Nephron progenitor cell (in vitro differentiated cells): ENCODE measurements around the gene SYTL2.
A peak's percentile ranks its signal among the peaks of the same experiment; 100 is the strongest.

Experiments used
- DNase-seq: peaks from one replicate; pipeline ENCODE4 v3.0.0; 2021
- H3K27ac Mint-ChIP-seq: 2 replicates; pipeline ENCODE4 v1.8.0; 2021; ENCODE audit warnings: mild to moderate bottlenecking, moderate library complexity, mixed read lengths
- H3K27me3 Mint-ChIP-seq: 2 replicates; pipeline ENCODE4 v1.8.0; 2021; ENCODE audit warnings: mild to moderate bottlenecking, low read depth, mixed read lengths; ENCODE audit not compliant: poor library complexity
- H3K36me3 Mint-ChIP-seq: 2 replicates; pipeline ENCODE4 v1.8.0; 2021; ENCODE audit warnings: low read depth, mixed read lengths
- H3K4me1 Mint-ChIP-seq: 2 replicates; pipeline ENCODE4 v1.8.0; 2021; ENCODE audit warnings: mixed read lengths
- H3K4me3 Mint-ChIP-seq: 2 replicates; pipeline ENCODE4 v1.8.0; 2021; ENCODE audit warnings: mild to moderate bottlenecking, moderate library complexity, mixed read lengths
- H3K9me3 Mint-ChIP-seq: 2 replicates; pipeline ENCODE4 v1.8.0; 2021; ENCODE audit warnings: mild to moderate bottlenecking, moderate library complexity, mixed read lengths
- TF ChIP-seq, protein P1 (sequence below): fragments of 200-600 bp; sonication (generic); IDR thresholded peaks from 2 replicates; pipeline ENCODE4 v1.5.0; 2021; ENCODE audit warnings: antibody characterized with exemption

The SYTL2 gene

DNA sequence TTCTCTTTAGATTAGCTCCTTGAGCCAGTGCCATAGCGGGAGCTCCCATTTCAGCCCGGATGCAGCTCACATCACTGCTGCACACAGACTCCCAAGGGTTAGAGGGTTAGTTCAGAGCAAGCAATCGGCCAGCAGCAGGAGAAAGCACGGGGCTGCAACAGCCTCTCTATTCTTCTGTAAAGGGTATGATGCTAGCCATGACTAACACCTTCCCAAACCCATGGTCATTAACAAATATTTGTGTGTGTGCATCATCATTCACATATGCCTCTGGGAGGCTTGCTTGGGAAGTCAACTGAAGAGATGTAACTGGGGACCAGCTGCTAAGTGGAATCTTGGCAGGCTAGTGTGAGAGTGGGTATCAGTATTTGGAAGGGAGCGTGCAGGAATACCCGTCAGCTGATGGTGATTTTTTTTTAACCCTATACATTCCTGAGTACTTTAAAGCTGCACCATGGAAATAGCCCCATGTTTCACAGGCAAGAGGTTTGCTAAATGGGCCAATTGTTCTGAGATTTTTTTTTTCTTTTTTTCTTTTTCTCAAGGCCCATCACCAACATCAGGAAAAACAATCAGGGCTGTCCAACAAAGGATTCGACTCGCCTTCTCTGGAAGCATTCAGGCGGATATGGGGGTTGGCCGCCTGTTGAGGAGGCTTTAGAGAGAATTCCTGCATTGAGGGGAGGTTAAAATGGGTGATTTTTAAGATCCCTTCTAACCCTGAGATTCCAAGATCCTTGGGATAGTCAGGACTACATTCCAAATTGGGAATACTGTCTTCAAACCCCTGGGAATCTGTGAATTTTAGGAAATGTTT is 91.7 kb downstream of the SYTL2 start:
- Mint-ChIP-seq H3K27me3 (peaks cover 11% of the 10 kb centered on the region), H3K4me1 (peaks cover 48% of the 10 kb centered on the region), H3K9me3 (no peaks in the 10 kb centered on the region), H3K27ac (peak overlapping the region; percentile 64), H3K4me3 (peak overlapping the region; percentile 69), H3K36me3 (no peaks in the 10 kb centered on the region)
- DNase-seq, result peak; percentile 21
- TF ChIP-seq, protein P1, sequence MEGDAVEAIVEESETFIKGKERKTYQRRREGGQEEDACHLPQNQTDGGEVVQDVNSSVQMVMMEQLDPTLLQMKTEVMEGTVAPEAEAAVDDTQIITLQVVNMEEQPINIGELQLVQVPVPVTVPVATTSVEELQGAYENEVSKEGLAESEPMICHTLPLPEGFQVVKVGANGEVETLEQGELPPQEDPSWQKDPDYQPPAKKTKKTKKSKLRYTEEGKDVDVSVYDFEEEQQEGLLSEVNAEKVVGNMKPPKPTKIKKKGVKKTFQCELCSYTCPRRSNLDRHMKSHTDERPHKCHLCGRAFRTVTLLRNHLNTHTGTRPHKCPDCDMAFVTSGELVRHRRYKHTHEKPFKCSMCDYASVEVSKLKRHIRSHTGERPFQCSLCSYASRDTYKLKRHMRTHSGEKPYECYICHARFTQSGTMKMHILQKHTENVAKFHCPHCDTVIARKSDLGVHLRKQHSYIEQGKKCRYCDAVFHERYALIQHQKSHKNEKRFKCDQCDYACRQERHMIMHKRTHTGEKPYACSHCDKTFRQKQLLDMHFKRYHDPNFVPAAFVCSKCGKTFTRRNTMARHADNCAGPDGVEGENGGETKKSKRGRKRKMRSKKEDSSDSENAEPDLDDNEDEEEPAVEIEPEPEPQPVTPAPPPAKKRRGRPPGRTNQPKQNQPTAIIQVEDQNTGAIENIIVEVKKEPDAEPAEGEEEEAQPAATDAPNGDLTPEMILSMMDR, result no peak

DNA sequence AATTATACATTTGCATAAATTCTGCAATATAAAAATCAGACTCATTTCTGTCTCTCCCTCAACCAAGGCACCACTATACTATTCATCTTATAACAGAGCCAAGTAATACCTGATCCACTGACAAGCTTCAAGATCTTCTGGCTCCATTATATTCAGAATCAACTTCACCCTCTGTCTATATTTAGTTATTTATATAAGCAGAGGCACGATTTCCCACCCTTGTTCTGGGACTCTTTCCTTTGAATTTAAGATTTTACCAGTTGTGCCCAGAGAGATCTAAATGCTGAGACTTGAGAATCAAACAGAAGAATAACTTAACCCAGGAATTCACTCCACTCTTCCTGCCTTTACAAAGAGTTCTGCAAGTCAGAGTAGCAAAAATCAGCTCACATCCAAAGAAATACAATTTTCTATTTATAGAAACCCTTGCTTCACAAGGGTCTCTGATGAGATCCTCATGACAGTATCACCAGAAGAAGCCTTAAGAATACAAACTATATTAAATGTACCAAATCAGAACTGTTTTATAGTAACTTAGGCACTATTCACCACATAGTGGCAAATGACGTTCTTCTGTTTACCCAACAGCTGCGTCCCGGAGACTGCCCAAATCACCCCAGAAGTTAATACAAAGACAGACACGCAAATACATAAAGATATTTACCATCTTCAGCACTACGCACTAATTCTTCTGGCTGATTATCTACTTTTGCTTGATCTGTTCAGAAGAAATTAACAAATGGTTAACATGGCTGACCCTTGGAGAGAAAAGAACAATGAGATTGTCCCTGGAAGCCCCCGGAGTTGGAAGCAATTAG is 92.6 kb downstream of the SYTL2 start:
- Mint-ChIP-seq H3K9me3 (no peaks in the 10 kb centered on the region), H3K27ac (peak overlapping the region; percentile 64), H3K27me3 (peaks cover 9% of the 10 kb centered on the region), H3K36me3 (no peaks in the 10 kb centered on the region), H3K4me3 (peak overlapping the region; percentile 69), H3K4me1 (peaks cover 53% of the 10 kb centered on the region)
- TF ChIP-seq, protein P1, result no peak
- DNase-seq, result no peak

DNA sequence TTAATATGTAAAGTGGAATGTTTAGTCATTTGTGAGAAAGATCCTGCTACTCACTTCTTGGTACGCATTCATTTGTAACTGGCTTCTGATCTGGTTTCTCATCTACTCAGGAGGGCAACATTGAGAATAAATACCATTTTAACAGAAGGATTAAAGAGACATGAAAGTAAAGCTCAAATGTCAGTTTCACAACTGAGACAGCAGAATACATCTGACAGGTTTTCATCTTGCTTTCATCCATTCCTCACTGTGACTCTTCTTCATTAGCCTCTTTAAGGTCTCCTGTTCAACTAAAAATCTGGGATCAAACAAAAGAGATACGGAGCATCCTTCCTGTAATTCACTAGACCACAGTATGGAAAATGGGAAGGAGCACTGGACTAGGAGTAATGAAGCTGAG is 93.5 kb downstream of the SYTL2 start:
- Mint-ChIP-seq H3K27me3 (peaks cover 4% of the 10 kb centered on the region), H3K27ac (no peak overlapping the region), H3K4me3 (no peak overlapping the region), H3K4me1 (peaks cover 48% of the 10 kb centered on the region), H3K36me3 (no peaks in the 10 kb centered on the region), H3K9me3 (no peaks in the 10 kb centered on the region)
- DNase-seq, result no peak
- TF ChIP-seq, protein P1, result no peak

DNA sequence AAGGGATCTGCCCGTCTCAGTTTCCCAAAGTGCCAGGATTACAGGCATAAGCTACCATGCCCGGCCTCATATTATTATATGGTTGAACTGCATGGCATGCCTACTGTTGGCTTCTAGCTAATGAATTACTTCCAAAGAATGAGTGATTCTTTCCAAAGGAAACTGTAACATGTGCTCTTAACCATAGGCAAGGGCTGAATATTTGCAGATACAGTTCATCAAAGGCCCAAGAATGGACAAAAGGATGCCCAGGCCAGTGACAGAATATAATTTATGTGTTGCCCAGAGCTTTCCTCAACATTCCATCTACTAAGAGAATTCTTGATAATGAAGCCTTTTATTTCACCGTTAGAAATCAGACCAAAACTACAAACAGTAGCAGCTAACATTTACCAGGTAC is 98.0 kb downstream of the SYTL2 start:
- H3K9me3 Mint-ChIP-seq, result peaks cover 7% of the 10 kb centered on the region
- TF ChIP-seq, protein P1, result no peak
- H3K36me3 Mint-ChIP-seq, result peaks cover 5% of the 10 kb centered on the region
- H3K27me3 Mint-ChIP-seq, result no peaks in the 10 kb centered on the region
- H3K4me3 Mint-ChIP-seq, result no peak overlapping the region
- no peak overlapping the region for H3K27ac Mint-ChIP-seq
- peaks cover 36% of the 10 kb centered on the region for H3K4me1 Mint-ChIP-seq
- no peak for DNase-seq

DNA sequence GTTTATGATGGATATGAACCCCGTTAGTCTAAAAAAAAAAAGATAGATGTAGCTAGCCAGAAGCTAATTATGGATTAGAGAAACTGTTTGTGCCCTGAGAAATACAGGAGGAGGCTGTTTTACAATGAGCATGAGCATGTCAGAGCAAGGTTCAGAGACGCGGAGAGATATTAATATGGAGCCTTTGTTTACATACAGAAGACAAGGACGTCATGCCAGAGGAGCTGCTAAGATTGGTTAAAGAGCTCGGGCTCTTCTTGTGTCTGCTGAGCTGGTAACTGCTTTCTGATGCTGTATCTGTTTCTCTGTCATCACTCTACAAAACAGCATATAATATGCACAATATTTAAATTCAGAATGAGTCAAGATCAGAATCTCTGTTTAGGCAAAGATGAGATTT is 100.0 kb downstream of the SYTL2 start:
- H3K27ac Mint-ChIP-seq, result no peak overlapping the region
- peaks cover 7% of the 10 kb centered on the region for H3K9me3 Mint-ChIP-seq
- TF ChIP-seq, protein P1, result no peak
- H3K27me3 Mint-ChIP-seq, result no peaks in the 10 kb centered on the region
- peaks cover 9% of the 10 kb centered on the region for H3K36me3 Mint-ChIP-seq
- no peak overlapping the region for H3K4me3 Mint-ChIP-seq
- H3K4me1 Mint-ChIP-seq, result peaks cover 23% of the 10 kb centered on the region
- no peak for DNase-seq
